SKM-1 treated with dmso at 0.1 percent for 144 hours (cell line): ENCODE measurements around the gene ANKRD2.
"Not testable (repeated sequence)": the region's sequence is repeated elsewhere in the genome, so short reads cannot be mapped to it uniquely, and the experiment has no call there.

Experiments used
- DNase-seq: peaks from one replicate; lab custom pipeline; 2025; ENCODE audit not compliant: unreplicated experiment; lab: John Stamatoyannopoulos, UW

Gene ANKRD2, protein sequence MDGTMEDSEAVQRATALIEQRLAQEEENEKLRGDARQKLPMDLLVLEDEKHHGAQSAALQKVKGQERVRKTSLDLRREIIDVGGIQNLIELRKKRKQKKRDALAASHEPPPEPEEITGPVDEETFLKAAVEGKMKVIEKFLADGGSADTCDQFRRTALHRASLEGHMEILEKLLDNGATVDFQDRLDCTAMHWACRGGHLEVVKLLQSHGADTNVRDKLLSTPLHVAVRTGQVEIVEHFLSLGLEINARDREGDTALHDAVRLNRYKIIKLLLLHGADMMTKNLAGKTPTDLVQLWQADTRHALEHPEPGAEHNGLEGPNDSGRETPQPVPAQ

DNA sequence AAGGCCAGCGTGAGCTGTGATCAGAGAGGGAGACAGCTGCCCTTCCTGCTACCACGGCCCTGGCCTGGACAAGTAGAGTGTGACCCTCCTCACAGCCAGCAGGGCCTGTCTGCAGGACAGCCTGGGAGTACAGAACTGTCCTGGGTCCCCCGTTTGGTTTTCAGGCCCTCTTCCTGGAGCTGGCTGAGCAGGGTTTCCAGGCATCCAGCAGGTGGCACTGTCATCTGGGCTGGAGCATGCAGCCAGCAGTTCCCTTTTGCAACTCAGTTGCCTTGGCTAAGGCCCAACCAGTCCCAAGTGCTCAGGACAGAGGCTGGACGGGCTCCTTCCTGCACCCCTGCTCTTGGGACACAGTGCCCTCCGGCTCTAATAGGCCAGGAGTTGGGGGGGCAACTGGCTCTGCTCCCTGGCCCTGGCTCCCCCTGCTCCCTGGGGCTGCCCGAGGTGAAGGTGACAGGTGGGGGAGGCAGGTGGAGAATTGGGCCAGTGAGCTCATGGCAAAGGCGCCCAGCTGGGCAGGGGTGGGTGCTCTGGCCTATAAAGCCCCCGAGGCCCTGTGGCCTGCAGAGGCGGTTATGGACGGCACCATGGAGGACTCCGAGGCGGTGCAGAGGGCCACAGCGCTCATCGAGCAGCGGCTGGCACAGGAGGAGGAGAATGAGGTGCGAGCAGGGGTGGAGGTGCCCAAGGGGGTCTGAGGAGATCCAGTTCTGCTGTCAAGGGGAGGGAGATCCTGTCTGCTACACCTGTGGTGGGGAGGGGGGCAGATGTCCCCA is at the start of gene ANKRD2:
Gene ANKRD2, plus strand, starts transcription at position 566 of the 776 bp plus-strand sequence. Its CDS starts 10 bp downstream, at position 576.
- peak; percentile 77 for DNase-seq

DNA sequence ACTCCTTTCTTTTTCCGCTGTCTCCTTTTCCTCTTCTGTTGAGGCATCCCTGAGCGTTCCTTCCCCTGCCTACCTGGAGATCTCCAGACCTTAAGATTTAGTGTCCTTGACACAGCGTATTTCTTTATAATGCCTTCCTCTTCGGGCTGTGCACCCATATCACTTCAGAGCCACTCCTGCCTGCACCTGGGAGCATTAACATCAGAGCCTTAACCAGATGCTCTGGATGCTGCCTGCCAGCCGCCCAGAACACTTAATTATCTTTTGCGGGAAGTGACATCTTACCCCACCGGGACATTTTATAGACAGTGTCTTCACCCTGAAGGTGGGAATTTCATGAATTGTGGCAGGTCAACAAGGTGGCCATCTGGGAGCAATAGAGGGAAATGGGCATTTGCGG is 49.6 kb upstream of the ANKRD2 start:
- DNase-seq, result no peak

DNA sequence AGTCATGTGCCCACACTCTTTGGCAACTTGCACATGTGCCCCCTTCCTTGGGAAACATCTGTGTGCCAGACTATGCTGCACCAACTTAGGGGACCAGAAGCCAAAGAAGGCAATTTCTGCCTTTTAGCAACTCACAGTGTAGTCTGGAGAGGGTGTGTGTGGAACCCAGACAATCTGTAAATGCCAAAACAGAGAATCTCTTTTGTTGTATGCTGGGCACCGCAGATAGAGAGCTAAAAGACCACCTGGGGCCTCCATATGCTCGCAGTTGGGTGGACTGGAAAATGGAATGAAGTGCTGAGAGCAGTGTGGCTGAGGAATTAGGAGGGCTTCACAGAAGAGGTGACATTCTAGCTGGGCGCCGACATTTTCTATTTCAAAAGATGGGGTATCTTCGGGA is 47.5 kb upstream of the ANKRD2 start:
- no peak for DNase-seq

DNA sequence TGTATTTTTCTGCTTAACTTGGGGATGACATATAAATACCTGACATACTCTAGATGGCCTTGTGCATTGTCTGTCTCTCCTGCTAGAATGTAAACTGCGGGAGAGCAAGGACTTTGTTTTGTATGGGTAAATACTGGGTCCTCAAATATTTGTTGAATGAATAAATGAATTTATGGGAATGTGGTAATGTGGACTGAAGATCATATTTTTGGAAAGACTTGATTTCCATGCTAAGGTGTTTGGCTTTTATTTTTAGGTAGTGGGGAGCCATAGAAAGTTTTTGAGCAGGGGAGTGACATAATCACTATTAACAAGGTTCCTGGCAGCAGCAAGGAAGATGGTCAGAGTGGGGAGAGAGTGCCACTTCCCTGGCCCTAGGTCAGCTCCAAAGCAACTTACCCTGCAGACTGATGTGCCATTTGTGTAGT is 46.9 kb upstream of the ANKRD2 start:
- DNase-seq, result no peak

DNA sequence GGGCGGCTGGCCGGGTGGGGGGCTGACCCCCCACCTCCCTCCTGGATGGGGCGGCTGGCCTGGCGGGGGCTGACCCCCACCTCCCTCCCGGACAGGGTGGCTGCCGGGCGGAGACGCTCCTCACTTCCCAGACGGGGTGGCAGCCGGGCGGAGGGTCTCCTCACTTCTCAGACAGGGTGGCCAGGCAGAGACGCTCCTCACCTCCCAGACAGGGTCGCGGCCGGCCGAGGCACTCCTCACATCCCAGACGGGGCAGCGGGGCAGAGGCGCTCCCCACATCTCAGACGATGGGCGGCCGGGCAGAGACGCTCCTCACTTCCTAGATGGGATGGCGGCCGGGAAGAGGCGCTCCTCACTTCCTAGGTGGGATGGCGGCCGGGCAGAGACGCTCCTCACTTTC is 43.7 kb upstream of the ANKRD2 start:
- not testable (repeated sequence) for DNase-seq

DNA sequence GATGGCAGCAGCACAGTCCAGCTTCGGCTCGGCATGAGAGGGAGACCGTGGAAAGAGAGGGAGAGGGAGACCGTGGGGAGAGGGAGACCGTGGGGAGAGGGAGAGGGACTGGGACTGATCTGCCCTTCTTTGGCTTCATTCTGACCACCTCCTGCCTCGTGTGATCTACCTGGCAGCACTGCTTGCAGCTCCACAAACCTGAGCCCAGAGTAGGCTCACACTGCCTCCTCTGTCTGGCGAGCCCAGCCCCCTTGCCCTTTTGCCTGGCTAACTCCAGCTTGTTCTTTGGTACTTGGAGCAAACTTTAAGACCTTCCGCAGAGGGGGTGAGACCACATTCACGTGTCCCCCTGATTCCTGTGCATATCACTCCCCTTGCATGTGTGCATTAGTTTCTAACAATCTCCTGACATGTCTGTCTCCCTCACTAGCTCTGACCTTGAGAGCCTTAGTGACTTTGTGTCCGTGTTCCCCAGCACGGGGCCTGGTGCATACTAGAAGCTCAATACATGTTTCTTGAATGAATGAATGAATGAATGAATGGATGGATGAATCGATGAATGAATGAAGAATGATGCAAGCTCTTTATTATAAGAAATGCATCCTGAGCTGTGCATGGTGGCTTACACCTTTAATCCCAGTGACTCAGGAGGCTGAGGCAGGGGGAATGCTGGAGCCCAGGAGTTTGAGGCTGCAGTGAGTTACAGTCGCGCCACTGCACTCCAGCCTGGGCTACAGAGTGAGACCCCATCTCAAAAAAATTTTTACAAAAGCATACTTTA is 42.7 kb upstream of the ANKRD2 start:
- DNase-seq, result no peak

DNA sequence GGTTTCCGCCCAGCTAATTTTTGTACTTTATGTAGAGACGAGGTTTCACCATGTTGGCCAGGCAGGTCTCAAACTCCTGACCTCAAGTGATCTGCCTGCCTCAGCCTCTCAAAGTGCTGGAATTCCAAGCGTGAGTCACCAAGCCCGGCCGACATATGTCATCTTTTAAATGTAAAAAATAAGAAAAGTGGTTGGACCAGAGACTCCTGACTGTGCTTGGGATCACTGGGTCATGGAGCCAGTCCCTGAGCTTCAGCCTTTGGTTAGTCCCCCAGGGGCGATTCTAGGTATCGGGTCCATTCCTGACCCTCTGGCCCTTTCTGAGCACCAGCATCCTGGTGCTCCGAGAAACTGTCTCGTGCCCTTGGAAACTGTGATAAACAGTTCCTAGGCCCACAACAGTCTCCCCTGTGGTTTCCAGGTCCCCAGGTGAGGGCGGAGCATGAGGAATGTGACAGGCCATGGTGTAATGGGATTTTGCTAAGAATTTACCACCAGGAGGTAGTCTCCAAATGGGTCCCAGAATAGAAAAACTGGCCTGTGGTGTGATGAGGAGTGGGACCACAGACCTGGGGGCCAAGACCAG is 41.1 kb upstream of the ANKRD2 start:
- no peak for DNase-seq

DNA sequence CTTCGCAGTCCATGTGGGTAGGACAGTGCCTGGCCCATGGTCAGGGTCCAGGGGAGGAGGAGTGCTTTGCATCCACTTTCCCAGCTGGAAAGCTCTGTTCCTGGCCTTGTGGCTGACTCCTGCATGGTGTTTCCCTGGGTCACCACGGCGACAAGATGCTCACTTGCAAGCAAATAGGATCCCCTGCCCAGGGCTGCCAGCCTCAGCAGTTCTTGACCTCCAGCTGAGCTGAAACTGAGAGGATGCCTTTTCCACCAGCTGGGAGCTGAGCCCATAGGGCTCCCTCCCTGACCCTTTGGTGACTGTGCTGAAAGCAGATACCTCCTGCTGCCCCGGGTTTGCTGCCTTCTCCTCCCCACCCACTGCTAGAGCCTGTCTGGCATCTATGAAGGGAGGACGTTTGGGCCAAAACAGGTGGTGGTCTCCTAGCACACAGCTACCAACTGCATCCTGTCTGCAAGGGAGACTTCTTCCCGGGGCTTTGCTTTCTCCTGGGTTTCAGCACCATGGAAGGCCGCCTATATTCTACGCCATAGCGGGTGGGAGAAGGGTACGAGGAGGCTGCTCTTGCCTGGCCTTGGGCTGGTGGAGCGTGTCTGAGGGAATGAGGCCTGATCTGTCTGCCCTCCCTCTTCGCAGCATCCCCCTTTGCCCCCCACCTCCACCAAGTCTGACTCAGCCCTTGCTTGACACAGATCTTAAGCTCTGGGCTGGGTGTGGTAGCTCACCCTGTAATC is 39.5 kb upstream of the ANKRD2 start:
- DNase-seq, result no peak

DNA sequence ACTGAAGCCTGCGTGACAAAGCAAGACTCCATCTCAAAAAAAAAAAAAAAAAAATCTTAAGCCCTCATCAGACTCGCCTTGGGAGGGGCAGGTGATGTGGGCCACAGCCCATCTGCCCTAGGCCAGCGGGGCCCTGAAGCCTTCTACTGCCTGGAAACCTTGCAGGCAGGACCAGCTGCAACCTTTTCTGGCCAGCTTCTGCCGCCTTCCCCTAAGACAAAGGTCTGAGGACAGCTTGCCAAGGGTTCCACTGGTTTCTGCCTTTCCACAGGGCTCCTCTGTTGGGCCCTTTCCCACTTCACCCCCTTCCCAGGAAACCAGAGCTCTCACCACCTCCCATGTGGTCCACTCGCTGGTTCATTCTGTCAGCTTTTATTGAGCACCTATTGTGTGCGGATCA is 38.7 kb upstream of the ANKRD2 start:
- no peak for DNase-seq

DNA sequence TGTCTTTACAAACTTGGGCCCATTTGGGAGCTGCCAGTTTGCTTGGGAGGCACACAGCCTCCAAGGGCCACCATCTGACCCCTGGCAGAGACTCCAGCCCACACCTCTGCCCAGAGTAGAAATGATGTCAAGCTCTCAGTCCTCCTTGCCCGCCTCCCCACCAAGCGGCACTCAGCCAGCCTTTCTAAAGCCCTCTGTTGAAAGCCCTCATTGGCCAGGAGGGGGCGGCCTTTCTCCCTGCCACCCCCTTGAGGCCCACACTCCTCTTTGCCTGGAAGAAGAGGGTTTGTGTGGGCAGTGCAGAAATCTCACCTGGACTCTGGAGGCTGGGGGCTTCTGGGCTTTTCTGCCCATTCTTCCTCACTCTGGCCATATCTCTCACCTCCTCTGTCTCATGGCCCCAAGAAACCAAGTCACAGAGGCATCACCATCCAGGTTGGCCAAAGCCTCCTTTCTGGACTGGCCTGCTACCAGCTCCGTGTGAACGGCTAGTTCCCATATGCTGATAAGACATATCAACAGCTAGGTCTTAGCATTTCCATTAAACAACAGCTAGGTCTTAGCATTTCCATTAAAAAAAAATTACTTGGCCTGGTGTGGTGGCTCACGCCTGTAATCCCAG is 37.7 kb upstream of the ANKRD2 start:
- peak; percentile 64 for DNase-seq

DNA sequence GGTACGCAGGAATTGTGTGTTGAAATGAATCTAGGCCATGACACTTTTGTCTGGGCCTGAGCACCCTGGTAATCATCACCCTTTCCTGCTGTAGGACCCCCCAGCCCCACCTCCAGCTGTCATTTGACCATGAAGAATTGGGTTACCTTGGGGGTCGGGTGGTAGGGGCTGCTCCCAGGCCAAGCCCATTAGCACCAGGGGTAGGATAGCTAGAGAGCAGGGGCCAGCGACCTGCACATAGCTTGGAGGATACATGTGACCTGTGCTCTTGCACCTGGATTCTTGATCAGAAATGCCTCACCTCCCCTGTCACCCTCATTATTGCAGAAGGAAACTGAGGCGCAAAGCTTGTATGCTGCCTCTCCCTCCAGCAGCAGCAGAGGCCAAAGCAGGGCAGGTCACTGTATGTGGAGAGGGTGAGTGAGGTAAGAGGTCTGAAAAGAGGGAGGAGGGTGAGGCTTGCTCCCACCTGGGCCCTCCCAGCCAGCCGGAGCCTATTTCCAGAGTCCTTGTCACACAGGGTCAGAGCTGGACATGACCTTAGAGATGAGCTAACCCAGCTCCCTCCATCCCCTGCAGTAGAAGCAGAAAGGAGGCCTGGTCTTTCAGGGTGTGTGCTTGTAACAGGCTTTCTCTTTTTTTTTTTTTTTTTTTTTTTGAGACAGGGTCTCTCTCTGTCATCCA is 35.3 kb upstream of the ANKRD2 start:
- DNase-seq, result no peak

DNA sequence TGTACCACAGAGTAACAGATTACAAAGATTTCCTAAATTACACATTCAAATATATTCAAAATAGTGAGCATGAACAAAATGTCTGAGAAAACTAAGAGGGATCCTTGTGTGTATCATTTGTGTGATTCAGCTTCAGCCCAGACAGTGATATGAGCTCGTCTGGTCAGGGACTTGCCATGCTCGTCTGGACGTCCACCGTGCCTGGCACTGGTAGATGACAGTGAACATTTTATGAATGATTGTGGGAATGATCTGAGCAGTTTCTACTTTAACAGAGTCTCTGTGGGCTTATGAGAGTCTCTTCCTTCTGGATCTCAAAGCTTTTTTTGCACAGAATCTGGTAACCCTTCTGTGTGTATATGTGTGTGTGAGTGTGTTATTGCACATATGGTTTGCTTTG is 34.2 kb upstream of the ANKRD2 start:
- no peak for DNase-seq

DNA sequence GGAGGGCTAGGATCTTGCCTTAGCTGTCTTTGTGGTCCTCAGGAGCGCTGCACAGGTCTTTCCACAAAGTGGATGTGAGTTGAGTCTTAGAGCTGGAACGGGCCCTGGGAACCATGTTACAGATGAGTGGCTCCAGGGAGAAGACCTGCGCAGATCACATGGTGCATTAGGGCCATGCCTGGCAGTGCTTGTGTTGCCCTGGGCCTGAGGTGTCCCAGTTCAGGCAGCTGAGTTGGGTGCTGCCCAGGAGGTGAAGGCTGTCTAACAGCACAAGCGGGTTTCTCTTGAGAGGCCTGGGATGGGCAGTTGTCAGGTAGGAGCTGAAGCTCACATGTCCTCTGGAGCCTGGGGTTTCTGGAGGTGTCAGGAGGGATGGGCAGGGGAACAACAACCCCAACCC is 33.7 kb upstream of the ANKRD2 start:
- no peak for DNase-seq

DNA sequence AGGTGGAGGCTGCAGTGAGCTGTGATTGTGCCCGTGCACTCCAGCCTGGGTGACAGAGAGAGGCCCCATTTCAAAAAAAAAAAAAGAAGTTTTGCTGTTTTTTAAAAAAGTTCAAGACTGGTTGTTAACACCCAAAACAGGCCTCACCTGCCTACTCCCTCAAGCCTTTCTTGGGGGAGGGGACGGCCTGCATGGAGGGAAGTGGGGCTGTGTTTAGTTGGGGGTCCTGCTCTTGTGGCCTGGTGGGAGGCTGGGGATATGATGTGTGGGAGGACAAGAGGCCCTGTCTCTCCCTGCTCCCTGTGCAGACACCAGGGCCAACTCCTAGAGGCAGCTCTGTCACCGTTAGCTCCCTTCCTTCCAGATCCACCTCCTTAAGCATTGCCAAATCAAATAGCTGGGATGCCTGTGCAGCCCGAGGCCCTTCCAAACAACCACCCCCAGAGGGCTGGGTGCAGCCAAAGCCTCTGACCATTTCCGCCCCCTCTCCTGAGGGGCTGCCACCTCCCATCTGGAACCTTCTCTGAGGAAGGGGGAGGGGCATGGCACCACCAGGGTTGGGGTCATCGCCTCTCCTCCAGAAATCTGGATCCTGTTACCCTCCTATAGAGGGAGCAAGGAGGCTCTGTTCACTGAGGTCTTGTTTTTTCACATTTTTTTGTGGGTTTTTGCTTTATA is 32.9 kb upstream of the ANKRD2 start:
- DNase-seq, result no peak

DNA sequence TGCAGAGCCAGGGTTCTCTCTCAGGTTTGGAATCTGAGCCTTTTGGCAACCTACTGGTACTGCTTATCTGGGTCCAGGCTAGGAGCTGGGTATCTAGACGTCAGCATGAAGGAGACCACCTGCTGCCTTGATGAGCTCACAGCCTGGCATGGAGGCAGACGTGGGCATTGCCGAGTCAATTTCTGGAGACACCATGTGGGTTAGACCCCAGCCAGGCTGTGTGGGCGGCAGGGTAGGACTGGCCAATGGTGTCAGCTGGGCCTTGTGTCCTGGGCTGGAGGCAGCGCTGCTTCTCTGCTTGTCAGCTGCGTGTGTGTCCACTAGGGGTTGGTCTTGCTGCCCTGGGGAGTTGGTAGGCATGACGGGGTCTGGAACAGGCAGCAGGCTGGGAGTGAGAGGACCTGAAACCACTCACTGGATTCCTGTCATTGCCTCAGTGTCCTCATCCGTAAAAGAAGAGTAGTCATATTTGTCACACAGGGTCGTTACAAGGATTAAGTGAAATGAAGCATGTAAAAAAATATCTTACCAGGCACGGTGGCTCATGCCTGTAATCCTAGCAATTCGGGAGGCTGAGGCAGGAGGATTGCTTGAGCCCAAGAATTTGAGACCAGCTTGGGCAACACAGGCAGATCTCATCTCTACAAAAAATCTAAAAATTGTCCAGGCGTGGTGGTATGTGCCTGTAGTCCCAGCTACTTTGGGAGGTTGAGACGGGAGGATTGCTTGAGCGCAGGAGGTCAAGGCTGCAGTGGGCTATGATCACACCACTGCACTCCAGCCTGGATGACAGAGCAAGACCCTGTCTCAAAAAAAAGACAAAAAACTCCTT is 31.7 kb upstream of the ANKRD2 start:
- DNase-seq, result no peak

DNA sequence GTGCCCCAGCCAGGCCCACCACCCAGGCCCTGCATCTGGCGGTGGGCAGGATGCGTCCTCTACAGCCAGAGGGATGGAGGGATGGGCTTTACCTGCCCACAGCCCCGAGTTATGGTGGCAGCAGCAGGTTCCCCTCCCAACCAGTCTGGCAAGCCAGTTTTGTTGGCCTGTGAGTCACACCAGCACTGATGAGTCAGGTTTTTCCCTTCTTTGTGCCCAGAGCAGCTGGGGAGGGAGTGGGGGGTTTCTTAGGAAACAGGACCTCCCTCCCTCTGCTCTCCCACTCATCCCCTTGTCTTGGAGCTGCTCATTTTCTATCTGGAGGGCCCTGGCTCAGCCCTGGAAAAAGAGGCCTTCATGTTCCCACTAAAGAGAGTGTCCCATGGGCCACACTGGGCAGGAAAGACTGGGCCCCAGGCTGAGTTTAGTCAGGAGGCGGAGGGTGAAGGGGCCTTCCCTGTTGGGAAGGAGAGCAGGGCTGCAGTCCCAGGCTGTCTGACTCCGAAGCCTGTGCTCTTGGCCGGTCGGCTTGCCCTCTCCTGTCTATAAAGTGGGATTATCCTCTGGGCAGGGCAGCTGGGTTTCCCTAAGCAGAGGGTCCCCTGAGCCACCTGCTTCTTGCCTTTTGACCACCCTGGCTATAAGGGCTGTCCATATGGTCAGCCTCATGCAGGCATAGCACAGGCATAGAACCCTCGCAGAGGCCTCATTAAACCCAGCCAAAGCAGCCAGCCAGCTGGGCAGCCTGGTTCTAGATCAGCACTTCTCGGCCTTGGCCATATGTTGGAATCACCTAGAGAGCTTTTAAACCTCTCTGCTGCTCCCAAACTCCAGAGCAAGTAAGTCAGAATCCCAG is 30.2 kb upstream of the ANKRD2 start:
- no peak for DNase-seq

DNA sequence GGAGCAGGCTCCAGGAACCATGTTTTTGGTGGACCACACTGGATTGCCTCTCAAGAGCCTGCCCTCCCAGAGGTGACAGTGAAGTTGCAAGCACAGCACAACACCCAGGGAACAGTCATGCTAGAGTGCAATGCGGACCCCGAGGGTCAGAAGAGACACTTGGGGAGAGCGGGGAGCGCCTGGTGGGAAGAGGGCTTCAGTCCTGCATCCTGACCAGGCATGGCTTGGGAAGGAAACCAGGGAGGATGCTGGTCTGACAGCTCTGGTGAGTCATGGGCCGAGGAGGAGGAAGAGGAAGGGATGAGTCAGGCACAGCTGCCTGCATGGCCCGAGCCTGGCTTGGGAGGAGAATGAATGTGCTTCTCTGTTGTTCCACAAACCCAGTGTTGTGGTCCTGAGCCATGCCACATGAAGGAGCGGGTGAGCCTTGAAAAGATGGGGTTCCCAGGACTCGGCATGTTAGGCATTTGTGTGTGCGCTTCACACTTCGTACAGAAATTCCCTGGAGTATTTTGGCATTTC is 29.5 kb upstream of the ANKRD2 start:
- peak; percentile 66 for DNase-seq
